SU-DHL-6 (cell line): ENCODE results near the gene CHST4.

Source experiments
- H2AFZ ChIP-seq: fragments of 200-600 bp; sonication (generic); 2 replicates; pipeline ENCODE4 v1.6.1; 2014; ENCODE audit warnings: low read depth, mild to moderate bottlenecking, moderate library complexity, mixed read lengths, antibody characterized with exemption, low read length; ENCODE audit not compliant: severe bottlenecking
- H3F3A ChIP-seq: fragments of 200-600 bp; shearing (Covaris generic); 2 replicates; pipeline ENCODE4 v1.6.0; 2016; ENCODE audit warnings: antibody characterized with exemption, mild to moderate bottlenecking; ENCODE audit not compliant: insufficient read depth
- H3K27ac ChIP-seq: fragments of 200-600 bp; sonication (generic); 2 replicates; pipeline ENCODE4 v1.5.1; 2016; ENCODE audit warnings: low read depth, mild to moderate bottlenecking, low read length, moderate library complexity, mixed read lengths
- H3K27me3 ChIP-seq: fragments of 200-600 bp; sonication (generic), shearing (Covaris generic); 2 replicates; pipeline ENCODE4 v1.6.0; 2014; ENCODE audit warnings: mild to moderate bottlenecking, low read length
- H3K36me3 ChIP-seq: fragments of 200-600 bp; sonication (generic); 2 replicates; pipeline ENCODE4 v1.6.1; 2014; ENCODE audit warnings: mild to moderate bottlenecking, low read length, mixed read lengths
- H3K4me2 ChIP-seq: fragments of 300-600, 200-600 bp; shearing (Covaris generic), sonication (generic); 2 replicates; pipeline ENCODE4 v1.6.0; 2014; ENCODE audit warnings: low read length, low read depth, mild to moderate bottlenecking; ENCODE audit not compliant: poor library complexity, severe bottlenecking
- H3K4me3 ChIP-seq: fragments of 200-600 bp; sonication (generic); 2 replicates; pipeline ENCODE4 v1.5.1; 2014; ENCODE audit warnings: antibody characterized with exemption, low read length, mild to moderate bottlenecking, mixed read lengths; ENCODE audit not compliant: insufficient read depth, poor library complexity, severe bottlenecking
- H3K79me2 ChIP-seq: fragments of 200-600 bp; sonication (generic); 2 replicates; pipeline ENCODE4 v1.6.1; 2014; ENCODE audit warnings: mild to moderate bottlenecking, low read length, moderate library complexity; ENCODE audit not compliant: insufficient read depth
- H3K9ac ChIP-seq: fragments of 200-600 bp; sonication (generic); 2 replicates; pipeline ENCODE4 v1.7.0; 2014; ENCODE audit warnings: mild to moderate bottlenecking, low read length
- H3K9me2 ChIP-seq: fragments of 200-600 bp; sonication (generic); replicated peaks from 2 replicates; pipeline ENCODE4 v1.6.1; 2014; ENCODE audit warnings: low read length; ENCODE audit not compliant: insufficient read depth
- H3K9me3 ChIP-seq: fragments of 200-600 bp; sonication (generic); 2 replicates; pipeline ENCODE4 v1.6.1; 2014; ENCODE audit warnings: low read length, mixed read lengths; ENCODE audit not compliant: insufficient read depth
- H4K20me1 ChIP-seq: fragments of 200-600 bp; sonication (generic); 2 replicates; pipeline ENCODE4 v1.6.1; 2014; ENCODE audit warnings: low read depth, mild to moderate bottlenecking, antibody characterized with exemption, low read length, moderate library complexity, mixed read lengths
- EZH2phosphoT487 ChIP-seq: fragments of 200-600 bp; sonication (generic), shearing (Covaris generic); conservative IDR thresholded peaks from 2 replicates; pipeline ENCODE4 v1.6.1; 2018; ENCODE audit warnings: mild to moderate bottlenecking, antibody characterized with exemption, low read length, moderate library complexity, mixed read lengths
- TF ChIP-seq, protein P1 (sequence below): fragments of 200-600 bp; sonication (generic); IDR thresholded peaks from one replicate; pipeline ENCODE4 v1.5.1; 2017; ENCODE audit warnings: antibody characterized with exemption, mild to moderate bottlenecking, low read length, moderate library complexity; ENCODE audit not compliant: insufficient read depth, poor library complexity, severe bottlenecking

CHST4 gene

DNA sequence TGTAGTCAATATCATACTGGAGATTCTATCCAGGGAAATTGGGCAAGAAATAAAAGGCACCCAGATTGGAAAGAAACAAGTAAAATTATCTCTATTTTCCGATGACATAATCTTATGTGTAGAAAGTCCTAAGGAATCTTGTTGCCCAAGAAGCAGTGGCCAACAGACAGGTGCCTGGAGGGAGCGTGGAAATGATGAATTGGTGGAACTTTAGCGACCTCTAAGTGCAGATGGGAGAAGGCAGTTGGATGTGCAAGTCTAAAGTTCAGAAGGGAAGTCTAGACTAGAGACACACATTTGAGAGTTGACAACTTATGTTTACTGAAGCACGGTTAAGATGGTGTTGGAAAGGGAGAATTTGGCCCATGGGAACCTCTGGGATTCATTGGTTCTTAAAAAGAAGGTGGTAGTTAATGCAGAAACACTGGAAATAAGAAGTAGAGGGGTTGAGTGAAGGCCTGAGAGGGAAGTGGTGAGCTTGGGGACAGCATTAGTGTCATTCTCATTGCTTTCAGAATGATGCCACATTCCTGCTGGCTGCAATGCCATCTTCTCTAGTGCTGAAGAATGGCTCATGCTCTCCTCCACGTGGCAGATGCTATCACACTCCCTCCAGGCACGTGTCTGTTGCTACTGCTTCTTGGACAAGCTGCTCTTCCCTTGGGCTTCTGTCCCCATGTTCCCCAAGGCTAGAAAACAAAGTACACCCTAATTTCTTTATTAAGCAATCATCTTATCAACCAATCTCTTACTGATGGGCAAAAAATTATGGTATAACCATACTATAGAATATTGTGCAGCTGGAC, 26.7 kb downstream of the CHST4 start:
- no peak overlapping the region for H2AFZ ChIP-seq
- H4K20me1 ChIP-seq: no peaks in the 10 kb centered on the region
- no peak overlapping the region for H3K4me2 ChIP-seq
- H3K9me2 ChIP-seq: no peaks in the 10 kb centered on the region
- TF ChIP-seq EZH2phosphoT487: no peak
- TF ChIP-seq, protein P1, sequence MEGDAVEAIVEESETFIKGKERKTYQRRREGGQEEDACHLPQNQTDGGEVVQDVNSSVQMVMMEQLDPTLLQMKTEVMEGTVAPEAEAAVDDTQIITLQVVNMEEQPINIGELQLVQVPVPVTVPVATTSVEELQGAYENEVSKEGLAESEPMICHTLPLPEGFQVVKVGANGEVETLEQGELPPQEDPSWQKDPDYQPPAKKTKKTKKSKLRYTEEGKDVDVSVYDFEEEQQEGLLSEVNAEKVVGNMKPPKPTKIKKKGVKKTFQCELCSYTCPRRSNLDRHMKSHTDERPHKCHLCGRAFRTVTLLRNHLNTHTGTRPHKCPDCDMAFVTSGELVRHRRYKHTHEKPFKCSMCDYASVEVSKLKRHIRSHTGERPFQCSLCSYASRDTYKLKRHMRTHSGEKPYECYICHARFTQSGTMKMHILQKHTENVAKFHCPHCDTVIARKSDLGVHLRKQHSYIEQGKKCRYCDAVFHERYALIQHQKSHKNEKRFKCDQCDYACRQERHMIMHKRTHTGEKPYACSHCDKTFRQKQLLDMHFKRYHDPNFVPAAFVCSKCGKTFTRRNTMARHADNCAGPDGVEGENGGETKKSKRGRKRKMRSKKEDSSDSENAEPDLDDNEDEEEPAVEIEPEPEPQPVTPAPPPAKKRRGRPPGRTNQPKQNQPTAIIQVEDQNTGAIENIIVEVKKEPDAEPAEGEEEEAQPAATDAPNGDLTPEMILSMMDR: no peak
- no peak overlapping the region for H3K27ac ChIP-seq
- no peak overlapping the region for H3K9ac ChIP-seq
- H3K27me3 ChIP-seq: no peaks in the 10 kb centered on the region
- no peak overlapping the region for H3K4me3 ChIP-seq
- no peaks in the 10 kb centered on the region for H3K36me3 ChIP-seq
- no peaks in the 10 kb centered on the region for H3K79me2 ChIP-seq
- no peaks in the 10 kb centered on the region; the same call in 1 of the 2 replicates for H3K9me3 ChIP-seq
- H3F3A ChIP-seq: no peaks in the 10 kb centered on the region

- no peak overlapping the region for H2AFZ ChIP-seq
- H3K36me3 ChIP-seq: no peaks in the 10 kb centered on the region
- no peaks in the 10 kb centered on the region for H3K27me3 ChIP-seq
- no peak overlapping the region for H3K27ac ChIP-seq
- TF ChIP-seq, protein P1: no peak
- TF ChIP-seq EZH2phosphoT487: no peak
- H3F3A ChIP-seq: no peaks in the 10 kb centered on the region
- no peaks in the 10 kb centered on the region; the same call in 1 of the 2 replicates for H3K9me3 ChIP-seq
- H3K4me2 ChIP-seq: no peak overlapping the region
- H3K79me2 ChIP-seq: no peaks in the 10 kb centered on the region
- no peaks in the 10 kb centered on the region for H4K20me1 ChIP-seq
- no peak overlapping the region for H3K9ac ChIP-seq
- H3K4me3 ChIP-seq: no peak overlapping the region
- H3K9me2 ChIP-seq: no peaks in the 10 kb centered on the region
Measured at GRCh38 chr16:71555230-71555891, 29.1 kb downstream of the CHST4 start.

GRCh38 chr16:71557299-71557698, 31.1 kb downstream of the CHST4 start:
- H3K9ac ChIP-seq: no peak overlapping the region
- no peak overlapping the region for H3K4me2 ChIP-seq
- no peaks in the 10 kb centered on the region for H4K20me1 ChIP-seq
- H3K79me2 ChIP-seq: no peaks in the 10 kb centered on the region
- H2AFZ ChIP-seq: no peak overlapping the region
- H3K27ac ChIP-seq: no peak overlapping the region
- no peak overlapping the region for H3K4me3 ChIP-seq
- no peaks in the 10 kb centered on the region for H3K36me3 ChIP-seq
- TF ChIP-seq EZH2phosphoT487: no peak
- TF ChIP-seq, protein P1: no peak
- H3F3A ChIP-seq: no peaks in the 10 kb centered on the region
- H3K27me3 ChIP-seq: no peaks in the 10 kb centered on the region
- H3K9me2 ChIP-seq: no peaks in the 10 kb centered on the region
- H3K9me3 ChIP-seq: no peaks in the 10 kb centered on the region
